OCI-LY1 (cell line): ENCODE measurements around the gene BEST3.

ENCODE experiments used
- CTCF ChIP-seq: fragments of 200-600 bp; sonication (generic), shearing (Covaris generic); IDR thresholded peaks from 2 replicates; pipeline ENCODE4 v1.5.1; 2017; ENCODE audit warnings: mild to moderate bottlenecking, antibody characterized with exemption, low read length, moderate library complexity, mixed read lengths
- EZH2 ChIP-seq: fragments of 200-600 bp; sonication (generic), shearing (Covaris generic); IDR thresholded peaks from 2 replicates; pipeline ENCODE4 v1.8.0; 2017; ENCODE audit warnings: borderline replicate concordance, mixed run types, mild to moderate bottlenecking, antibody characterized with exemption, low read length, moderate library complexity, mixed read lengths

GRCh38 chr12:69666798-69667197 lies 32.3 kb downstream of the BEST3 start:
- TF ChIP-seq CTCF (no peak), EZH2 (no peak)
